ENCODE data around the gene DRAM2.

DNA sequence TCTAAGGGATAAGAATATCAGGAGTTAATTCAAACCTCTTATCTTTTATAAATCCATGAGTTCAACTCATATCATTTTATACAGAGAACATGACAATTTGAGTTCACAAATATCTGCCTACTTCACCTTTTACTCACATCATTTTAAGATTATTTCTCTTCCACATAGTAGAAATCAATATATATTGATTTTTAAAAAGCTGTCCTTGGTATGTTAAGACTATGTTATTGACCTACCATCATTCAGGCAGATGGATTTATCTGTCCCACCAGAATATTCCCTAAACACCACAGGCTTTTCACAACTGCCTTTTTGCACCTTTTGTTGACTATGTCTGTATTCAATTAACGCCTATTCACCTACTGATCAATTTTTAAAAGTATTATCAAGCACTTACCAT is 13.5 kb downstream of the DRAM2 start:
- TF ChIP-seq, protein P1, sequence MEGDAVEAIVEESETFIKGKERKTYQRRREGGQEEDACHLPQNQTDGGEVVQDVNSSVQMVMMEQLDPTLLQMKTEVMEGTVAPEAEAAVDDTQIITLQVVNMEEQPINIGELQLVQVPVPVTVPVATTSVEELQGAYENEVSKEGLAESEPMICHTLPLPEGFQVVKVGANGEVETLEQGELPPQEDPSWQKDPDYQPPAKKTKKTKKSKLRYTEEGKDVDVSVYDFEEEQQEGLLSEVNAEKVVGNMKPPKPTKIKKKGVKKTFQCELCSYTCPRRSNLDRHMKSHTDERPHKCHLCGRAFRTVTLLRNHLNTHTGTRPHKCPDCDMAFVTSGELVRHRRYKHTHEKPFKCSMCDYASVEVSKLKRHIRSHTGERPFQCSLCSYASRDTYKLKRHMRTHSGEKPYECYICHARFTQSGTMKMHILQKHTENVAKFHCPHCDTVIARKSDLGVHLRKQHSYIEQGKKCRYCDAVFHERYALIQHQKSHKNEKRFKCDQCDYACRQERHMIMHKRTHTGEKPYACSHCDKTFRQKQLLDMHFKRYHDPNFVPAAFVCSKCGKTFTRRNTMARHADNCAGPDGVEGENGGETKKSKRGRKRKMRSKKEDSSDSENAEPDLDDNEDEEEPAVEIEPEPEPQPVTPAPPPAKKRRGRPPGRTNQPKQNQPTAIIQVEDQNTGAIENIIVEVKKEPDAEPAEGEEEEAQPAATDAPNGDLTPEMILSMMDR (IDR thresholded peaks at IDR 0.05) = no peak
- TF ChIP-seq POLR2A (IDR thresholded peaks at IDR 0.05) = no peak
